ENCODE data around the gene IDH3A.
A peak's percentile ranks its signal among the peaks of the same experiment; 100 is the strongest.

The IDH3A gene

GRCh38 chr15:78129077-78129750, 19.9 kb upstream of the IDH3A start:
- H3K4me3 ChIP-seq (replicated peaks in 1 of 2; ENCODE audit: low read depth in 2 of 2, low read length in 2 of 2): no peak overlapping the region
- no peak for TF ChIP-seq CTCF (IDR thresholded peaks at IDR 0.05; ENCODE audit: low read depth, low read length)
- no peak for DNase-seq (ENCODE audit: low read depth in 2 of 2)

- no peak for TF ChIP-seq CTCF (IDR thresholded peaks at IDR 0.05; ENCODE audit: low read depth, low read length)
- no peak for DNase-seq (ENCODE audit: low read depth in 2 of 2)
- no peak overlapping the region for H3K4me3 ChIP-seq (replicated peaks in 1 of 2; ENCODE audit: low read depth in 2 of 2, low read length in 2 of 2)
Measured at GRCh38 chr15:78129751-78130287, 19.3 kb upstream of the IDH3A start.

GRCh38 chr15:78130466-78131294, 18.5 kb upstream of the IDH3A start:
- DNase-seq (ENCODE audit: low read depth in 2 of 2): no peak
- H3K4me3 ChIP-seq (replicated peaks in 1 of 2; ENCODE audit: low read depth in 2 of 2, low read length in 2 of 2): peak overlapping the region; percentile 11 to 62

GRCh38 chr15:78131295-78132061, 17.7 kb upstream of the IDH3A start, which contains the start of gene CIB2:
Gene CIB2 (minus strand): TSS chr15:78131445. CDS start chr15:78131215, 230 bp downstream.
- peak; percentile 17 for TF ChIP-seq CTCF (IDR thresholded peaks at IDR 0.05; ENCODE audit: low read depth, low read length)
- H3K4me3 ChIP-seq (replicated peaks in 1 of 2; ENCODE audit: low read depth in 2 of 2, low read length in 2 of 2): peak within 1 kb of the TSS; percentile 62 to 71
- peak; percentile 42 to 70 for DNase-seq (ENCODE audit: low read depth in 2 of 2)

More at GRCh38 chr15:78130466-78131294, 18.5 kb upstream of the IDH3A start:
- no peak for TF ChIP-seq CTCF (IDR thresholded peaks at IDR 0.05; ENCODE audit: low read depth, low read length)

- no peak for DNase-seq (ENCODE audit: low read depth in 2 of 2)
- no peak for TF ChIP-seq CTCF (IDR thresholded peaks at IDR 0.05; ENCODE audit: low read depth, low read length)
- H3K4me3 ChIP-seq (replicated peaks in 1 of 2; ENCODE audit: low read depth in 2 of 2, low read length in 2 of 2): no peak overlapping the region
Measured at GRCh38 chr15:78133801-78134200, 15.4 kb upstream of the IDH3A start.

- H3K4me3 ChIP-seq (replicated peaks in 1 of 2; ENCODE audit: low read depth in 2 of 2, low read length in 2 of 2): no peak overlapping the region
- no peak for DNase-seq (ENCODE audit: low read depth in 2 of 2)
- TF ChIP-seq CTCF (IDR thresholded peaks at IDR 0.05; ENCODE audit: low read depth, low read length): no peak
Measured at GRCh38 chr15:78139578-78139977, 9.6 kb upstream of the IDH3A start.
